HepG2 (cell line): ENCODE data around the gene PLA1A. TPM values are rescaled to one million over a fixed set of nuclear protein-coding genes. Genes with fewer than 3 reads are reported as not detected.

ENCODE experiments used
- ATAC-seq: fragments of 200-7000 bp; cut with Tn5 transposase; 3 replicates; pipeline ENCODE4 v1.9.1; 2020; ENCODE audit warnings: mild to moderate bottlenecking, moderate library complexity
- BruUV-seq: library from RNA; stranded (reverse); fragments of 400-500 nt; replicated peaks from 2 replicates; lab custom pipeline; 2021; lab: Mats Ljungman, UMichigan
- CTCF ChIA-PET: fragments of 300-600 bp; formaldehyde crosslinking; extraction: SDS; loops from one replicate; lab custom pipeline; 2021; ENCODE audit warnings: low total read pairs, inconsistent platforms, low intra/inter-chr PET ratio; lab: Yijun Ruan, JAX
- POLR2A ChIA-PET: fragments of 350-600 bp; sonication (Branson Sonifier 250); formaldehyde crosslinking; loops from one replicate; lab custom pipeline; 2020; ENCODE audit warnings: antibody characterized with exemption, inconsistent platforms; lab: Yijun Ruan, JAX
- DNase-seq: peaks from one replicate; pipeline ENCODE4 v3.0.0-alpha.2; 2015; ENCODE audit warnings: low spot score
- FAIRE-seq: peaks from 3 replicates; lab custom pipeline; 2011; peaks lifted over from hg19 to GRCh38; lab: Jason Lieb, UNC
- H2AFZ ChIP-seq: one replicate; pipeline ENCODE4 v1.6.1; 2011; ENCODE audit warnings: low read length, inconsistent platforms
- H3K27ac ChIP-seq: fragments of 300-600 bp; 3 replicates; pipeline ENCODE4 v1.8.0; 2011; ENCODE audit warnings: mixed run types, mild to moderate bottlenecking, mixed read lengths, low read length, inconsistent platforms; ENCODE audit not compliant: insufficient read depth; ENCODE audit errors: extremely low read length
- H3K27me3 ChIP-seq, 2 experiments: fragments of 200-600 bp in 1 of 2; 2 replicates in 1 of 2; 3 replicates in 1 of 2; pipeline versions ENCODE4 v1.6.0 to v1.8.0; 2011; ENCODE audit warnings: low read length in 2 of 2, mild to moderate bottlenecking in 2 of 2, moderate library complexity in 2 of 2, inconsistent platforms in 1 of 2; ENCODE audit not compliant: insufficient read depth in 2 of 2, control insufficient read depth in 1 of 2
- H3K36me3 ChIP-seq, 2 experiments: fragments of 200-600 bp in 1 of 2; replicated peaks in 1 of 2; 2 replicates in 1 of 2; 3 replicates in 1 of 2; pipeline versions ENCODE4 v1.5.1 to v1.8.0; 2011; ENCODE audit warnings: low read length in 2 of 2, inconsistent platforms in 1 of 2; ENCODE audit not compliant: insufficient read depth in 2 of 2, control insufficient read depth in 1 of 2
- H3K4me1 ChIP-seq: 2 replicates; pipeline ENCODE4 v1.5.1; 2012; ENCODE audit warnings: low read length, inconsistent platforms; ENCODE audit not compliant: insufficient read depth
- H3K4me2 ChIP-seq: 2 replicates; pipeline ENCODE4 v1.6.0; 2011; ENCODE audit warnings: low read depth, low read length, inconsistent platforms
- H3K4me3 ChIP-seq, 3 experiments: fragments of 200-600 bp in 1 of 3; sonication (generic), shearing (Covaris generic) in 1 of 3; replicated peaks in 1 of 3; 2 replicates each; pipeline ENCODE4 v1.5.1; 2011 to 2016; ENCODE audit warnings: low read length in 3 of 3, inconsistent platforms in 2 of 3, low read depth in 2 of 3, mild to moderate bottlenecking in 2 of 3, control low read depth in 1 of 3, mixed read lengths in 1 of 3; ENCODE audit not compliant: insufficient read depth in 1 of 3
- H3K79me2 ChIP-seq: one replicate; pipeline ENCODE4 v1.6.1; 2011; ENCODE audit warnings: low read length, inconsistent platforms; ENCODE audit not compliant: insufficient read depth
- H3K9ac ChIP-seq: 2 replicates; pipeline ENCODE4 v1.6.0; 2011; ENCODE audit warnings: mild to moderate bottlenecking, low read depth, low read length, inconsistent platforms; ENCODE audit not compliant: insufficient read depth
- H3K9me3 ChIP-seq: 2 replicates; pipeline ENCODE4 v1.5.1; 2012; ENCODE audit warnings: mild to moderate bottlenecking, low read length
- H4K20me1 ChIP-seq: 2 replicates; pipeline ENCODE4 v1.6.0; 2011; ENCODE audit warnings: inconsistent platforms, mild to moderate bottlenecking, low read length, moderate library complexity; ENCODE audit not compliant: insufficient read depth
- ASH2L ChIP-seq: fragments of 300-600, 200-600 bp; sonication (generic); IDR thresholded peaks from 2 replicates; pipeline ENCODE4 v1.7.0; 2017; ENCODE audit warnings: low read depth, mild to moderate bottlenecking, moderate library complexity, mixed read lengths, low read length; ENCODE audit not compliant: insufficient read length
- DMAP1 ChIP-seq: IDR thresholded peaks from 2 replicates; pipeline ENCODE4 v1.6.1; 2016
- NPAS2 ChIP-seq: sonication (generic); formaldehyde crosslinking; IDR thresholded peaks from 2 replicates; pipeline ENCODE4 v1.8.0; 2022; ENCODE audit warnings: mild to moderate bottlenecking, missing genetic modification reagents, borderline replicate concordance
- YY1 ChIP-seq: IDR thresholded peaks from 2 replicates; pipeline ENCODE4 v1.6.1; 2011; ENCODE audit warnings: low read length, low read depth, moderate library complexity, mild to moderate bottlenecking; ENCODE audit not compliant: insufficient read depth, insufficient replicate concordance
- ZMYM2 ChIP-seq: sonication (generic); formaldehyde crosslinking; IDR thresholded peaks from 2 replicates; pipeline ENCODE4 v1.8.0; 2022; ENCODE audit warnings: mild to moderate bottlenecking, missing genetic modification reagents
- ZNF207 ChIP-seq: fragments of 450-650 bp; IDR thresholded peaks from 2 replicates; pipeline ENCODE4 v1.6.1; 2016; ENCODE audit warnings: antibody characterized with exemption, borderline replicate concordance
- WGBS: methylation state at CpG from one replicate; pipeline ENCODE4 v1.1.6; 2017; ENCODE audit warnings: low lambda C conversion rate; 5-methylcytosine and 5-hydroxymethylcytosine counted together
- in situ Hi-C: cut with HindIII; loops from 2 replicates; pipeline ENCODE4 v1.10.0; 2017; ENCODE audit warnings: low pct_unique_long_range_greater_than_20kb; ENCODE audit not compliant: extremely low pct_ligation_motif_present
- intact Hi-C: fragments of 100-400 bp; cut with micrococcal nuclease; formaldehyde crosslinking; loops from one replicate; pipeline ENCODE4 v1.10.0; 2022; ENCODE audit not compliant: unreplicated experiment
- polyA plus RNA-seq, 8 experiments: library from polyadenylated mRNA; depleted of rRNA in 3 of 8; stranded (reverse) in 7 of 8; unstranded in 1 of 8; fragments of >200 nt; fragmentation: Illumina TruSeq in 4 of 8; extraction: Trizol in 4 of 8; gene quantifications; 2 replicates each; pipeline versions ENCODE4 v1.2.1 to v1.2.3, GENCODE V29; 2011 to 2016; ENCODE audit warnings: low read depth in 4 of 8, missing spikeins in 1 of 8, mixed read lengths in 1 of 8; ENCODE audit not compliant: insufficient read depth in 1 of 8
- total RNA-seq, 5 experiments: library from RNA; depleted of rRNA; stranded (reverse); fragments of >200 nt; fragmentation: Illumina TruSeq; extraction: Trizol; gene quantifications; 2 replicates each; pipeline ENCODE4 v1.2.3, GENCODE V29; 2016; ENCODE audit warnings: low read depth in 1 of 5
- TF ChIP-seq, protein P1 (sequence below): sonication (generic); formaldehyde crosslinking; IDR thresholded peaks from 2 replicates; pipeline ENCODE4; 2020; ENCODE audit warnings: missing genetic modification reagents, mild to moderate bottlenecking, borderline replicate concordance
- TF ChIP-seq, protein P2 (sequence below): sonication (generic); formaldehyde crosslinking; IDR thresholded peaks from 2 replicates; pipeline ENCODE4 v1.4.0; 2020; ENCODE audit warnings: missing genetic modification reagents

Gene PLA1A
- total and polyA plus RNA-seq, 2 of the 13 experiments (the other 11 are each of a cell fraction or from before 2014, with no cell fraction given) = 0.11 to 0.18 TPM

DNA sequence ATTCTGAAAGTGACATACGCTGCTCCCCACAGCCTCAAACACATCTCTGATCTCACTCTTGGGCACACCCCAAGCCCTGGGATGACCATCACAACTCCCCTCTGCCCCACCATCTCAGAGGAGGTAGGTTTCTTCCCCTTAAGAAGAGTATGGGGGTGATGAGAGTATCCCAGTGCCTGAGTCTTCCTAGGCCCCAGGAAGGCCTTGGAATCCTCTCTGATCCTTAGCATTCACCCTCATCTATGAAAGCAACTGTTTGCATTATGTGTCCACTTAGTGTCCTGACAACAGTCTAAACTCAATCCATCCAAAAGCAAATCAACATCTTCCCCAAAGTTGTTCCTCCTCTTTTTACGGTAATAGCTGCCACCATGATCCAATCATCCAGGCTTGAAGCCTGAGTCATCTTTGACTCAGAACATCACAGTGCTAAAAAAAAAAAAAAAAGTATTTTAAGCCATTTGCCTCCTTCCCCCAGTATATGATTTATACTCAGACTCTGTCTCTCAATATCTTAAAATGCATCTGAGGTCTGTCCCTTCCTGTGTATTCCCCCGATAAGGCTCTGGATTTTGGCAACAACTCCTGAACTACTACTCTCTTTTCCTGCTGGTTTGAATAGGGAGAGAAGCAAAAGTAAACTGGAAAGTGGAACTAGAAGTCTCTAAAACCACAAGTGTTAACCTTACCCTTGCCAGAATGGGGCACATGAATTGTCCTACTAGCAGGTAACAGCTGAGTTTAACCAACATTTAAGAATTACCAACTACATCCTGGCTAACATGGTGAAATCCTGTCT is 40.2 kb downstream of the PLA1A start:
- H3K27ac ChIP-seq = no peak overlapping the region
- no peak overlapping the region for H3K4me2 ChIP-seq
- ChIA-PET POLR2A (no interaction called here), CTCF (no interaction called here)
- DNase-seq = no peak
- FAIRE-seq = no peak
- no peak for ATAC-seq
- intact Hi-C loops (no loop called here), in situ Hi-C loops (no loop called here)
- no peak overlapping the region for H3K4me3 ChIP-seq
- H2AFZ ChIP-seq = no peak overlapping the region
- 65% methylated on average over 3 of the region's 3 CpGs for WGBS
- no peaks in the 10 kb centered on the region for H3K79me2 ChIP-seq
- no TSS peak for BruUV-seq
- H4K20me1 ChIP-seq = no peaks in the 10 kb centered on the region
- no peak overlapping the region for H3K9ac ChIP-seq
- no peak for TF ChIP-seq ASH2L
- TF ChIP-seq NPAS2 (CRISPR knock-in tag) = no peak
- no peaks in the 10 kb centered on the region for H3K4me1 ChIP-seq
- no peaks in the 10 kb centered on the region for H3K9me3 ChIP-seq
- H3K36me3 ChIP-seq = no peaks in the 10 kb centered on the region
- H3K27me3 ChIP-seq = no peaks in the 10 kb centered on the region

DNA sequence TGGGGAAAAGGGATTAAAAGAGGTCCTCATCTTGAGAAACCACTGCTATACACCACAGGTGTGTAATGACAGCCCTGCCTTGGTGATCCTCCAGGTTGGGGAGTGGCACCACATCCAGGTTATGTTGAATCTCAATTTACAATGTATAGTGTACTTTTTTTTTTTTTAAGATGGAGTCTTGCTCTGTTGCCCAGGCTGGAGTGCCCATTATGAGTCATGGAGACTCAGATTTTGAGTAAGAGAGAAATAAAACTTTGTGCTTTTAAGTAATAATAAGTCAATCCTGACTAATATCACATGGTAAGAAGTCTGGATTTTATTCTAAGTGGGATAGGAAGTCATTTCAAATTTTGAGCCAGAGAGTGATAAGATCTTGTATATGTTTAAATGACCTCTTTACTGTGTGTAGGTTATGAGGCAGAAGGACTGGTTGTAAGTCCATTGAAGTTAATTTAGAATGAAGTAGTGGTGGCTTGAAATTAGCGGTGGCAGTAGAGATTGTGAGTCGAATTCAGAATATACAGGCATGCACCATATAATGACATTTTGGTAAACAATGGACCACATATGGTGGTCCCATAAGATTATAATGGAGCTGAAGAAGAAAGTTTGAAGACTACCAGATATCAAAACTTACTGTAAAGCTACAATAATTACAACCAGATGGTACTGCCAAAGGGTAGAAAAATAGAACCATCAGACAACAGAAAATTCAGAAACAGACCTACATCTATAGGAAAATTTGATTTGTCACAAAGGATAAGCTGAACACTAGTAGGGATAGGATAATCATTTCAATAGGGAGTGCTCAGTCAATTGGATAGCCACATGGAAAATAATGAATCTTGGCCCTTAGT is 42.0 kb downstream of the PLA1A start:
- ChIA-PET CTCF (no interaction called here), POLR2A (no interaction called here)
- Histone ChIP-seq H3K9ac (no peak overlapping the region), H3K27me3 (no peaks in the 10 kb centered on the region), H4K20me1 (no peaks in the 10 kb centered on the region), H2AFZ (no peak overlapping the region), H3K4me3 (no peak overlapping the region), H3K4me2 (no peak overlapping the region), H3K36me3 (no peaks in the 10 kb centered on the region), H3K27ac (no peak overlapping the region), H3K9me3 (no peaks in the 10 kb centered on the region), H3K79me2 (no peaks in the 10 kb centered on the region), H3K4me1 (no peaks in the 10 kb centered on the region)
- ATAC-seq = no peak
- 91% methylated on average over 2 of the region's 2 CpGs for WGBS
- DNase-seq = no peak
- in situ Hi-C loops = no loop called here
- no peak for FAIRE-seq
- no TSS peak for BruUV-seq
- intact Hi-C loops = no loop called here
- TF ChIP-seq, protein P1, sequence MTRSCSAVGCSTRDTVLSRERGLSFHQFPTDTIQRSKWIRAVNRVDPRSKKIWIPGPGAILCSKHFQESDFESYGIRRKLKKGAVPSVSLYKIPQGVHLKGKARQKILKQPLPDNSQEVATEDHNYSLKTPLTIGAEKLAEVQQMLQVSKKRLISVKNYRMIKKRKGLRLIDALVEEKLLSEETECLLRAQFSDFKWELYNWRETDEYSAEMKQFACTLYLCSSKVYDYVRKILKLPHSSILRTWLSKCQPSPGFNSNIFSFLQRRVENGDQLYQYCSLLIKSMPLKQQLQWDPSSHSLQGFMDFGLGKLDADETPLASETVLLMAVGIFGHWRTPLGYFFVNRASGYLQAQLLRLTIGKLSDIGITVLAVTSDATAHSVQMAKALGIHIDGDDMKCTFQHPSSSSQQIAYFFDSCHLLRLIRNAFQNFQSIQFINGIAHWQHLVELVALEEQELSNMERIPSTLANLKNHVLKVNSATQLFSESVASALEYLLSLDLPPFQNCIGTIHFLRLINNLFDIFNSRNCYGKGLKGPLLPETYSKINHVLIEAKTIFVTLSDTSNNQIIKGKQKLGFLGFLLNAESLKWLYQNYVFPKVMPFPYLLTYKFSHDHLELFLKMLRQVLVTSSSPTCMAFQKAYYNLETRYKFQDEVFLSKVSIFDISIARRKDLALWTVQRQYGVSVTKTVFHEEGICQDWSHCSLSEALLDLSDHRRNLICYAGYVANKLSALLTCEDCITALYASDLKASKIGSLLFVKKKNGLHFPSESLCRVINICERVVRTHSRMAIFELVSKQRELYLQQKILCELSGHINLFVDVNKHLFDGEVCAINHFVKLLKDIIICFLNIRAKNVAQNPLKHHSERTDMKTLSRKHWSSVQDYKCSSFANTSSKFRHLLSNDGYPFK (CRISPR knock-in tag) = no peak
- TF ChIP-seq DMAP1 (CRISPR knock-in tag) (no peak), ZNF207 (no peak), YY1 (no peak), ZMYM2 (CRISPR knock-in tag) (no peak)
- TF ChIP-seq, protein P2, sequence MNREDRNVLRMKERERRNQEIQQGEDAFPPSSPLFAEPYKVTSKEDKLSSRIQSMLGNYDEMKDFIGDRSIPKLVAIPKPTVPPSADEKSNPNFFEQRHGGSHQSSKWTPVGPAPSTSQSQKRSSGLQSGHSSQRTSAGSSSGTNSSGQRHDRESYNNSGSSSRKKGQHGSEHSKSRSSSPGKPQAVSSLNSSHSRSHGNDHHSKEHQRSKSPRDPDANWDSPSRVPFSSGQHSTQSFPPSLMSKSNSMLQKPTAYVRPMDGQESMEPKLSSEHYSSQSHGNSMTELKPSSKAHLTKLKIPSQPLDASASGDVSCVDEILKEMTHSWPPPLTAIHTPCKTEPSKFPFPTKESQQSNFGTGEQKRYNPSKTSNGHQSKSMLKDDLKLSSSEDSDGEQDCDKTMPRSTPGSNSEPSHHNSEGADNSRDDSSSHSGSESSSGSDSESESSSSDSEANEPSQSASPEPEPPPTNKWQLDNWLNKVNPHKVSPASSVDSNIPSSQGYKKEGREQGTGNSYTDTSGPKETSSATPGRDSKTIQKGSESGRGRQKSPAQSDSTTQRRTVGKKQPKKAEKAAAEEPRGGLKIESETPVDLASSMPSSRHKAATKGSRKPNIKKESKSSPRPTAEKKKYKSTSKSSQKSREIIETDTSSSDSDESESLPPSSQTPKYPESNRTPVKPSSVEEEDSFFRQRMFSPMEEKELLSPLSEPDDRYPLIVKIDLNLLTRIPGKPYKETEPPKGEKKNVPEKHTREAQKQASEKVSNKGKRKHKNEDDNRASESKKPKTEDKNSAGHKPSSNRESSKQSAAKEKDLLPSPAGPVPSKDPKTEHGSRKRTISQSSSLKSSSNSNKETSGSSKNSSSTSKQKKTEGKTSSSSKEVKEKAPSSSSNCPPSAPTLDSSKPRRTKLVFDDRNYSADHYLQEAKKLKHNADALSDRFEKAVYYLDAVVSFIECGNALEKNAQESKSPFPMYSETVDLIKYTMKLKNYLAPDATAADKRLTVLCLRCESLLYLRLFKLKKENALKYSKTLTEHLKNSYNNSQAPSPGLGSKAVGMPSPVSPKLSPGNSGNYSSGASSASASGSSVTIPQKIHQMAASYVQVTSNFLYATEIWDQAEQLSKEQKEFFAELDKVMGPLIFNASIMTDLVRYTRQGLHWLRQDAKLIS (CRISPR knock-in tag) = no peak
